ENCODE results near the gene WSCD1.

- TF ChIP-seq EZH2 (IDR thresholded peaks at IDR 0.05) (no peak), POLR2AphosphoS5 (IDR thresholded peaks at IDR 0.05; ENCODE audit: borderline replicate concordance, low read depth, low read length) (no peak), FOXP2 (optimal IDR thresholded peaks at IDR 0.05; ENCODE audit: control extremely low read depth, extremely low read length, insufficient read depth) (no peak)
Observed at GRCh38 chr17:6086603-6087400, 16.6 kb downstream of the WSCD1 start.
